K562 (cell line): ENCODE data around the gene RNF151. TPM values are rescaled to one million over a fixed set of nuclear protein-coding genes. Genes with fewer than 3 reads are reported as not detected.

ENCODE experiments used
- BRF2 ChIP-seq: IDR thresholded peaks from 3 replicates; pipeline ENCODE4 v1.6.1; 2011; ENCODE audit warnings: borderline replicate concordance, mild to moderate bottlenecking; ENCODE audit not compliant: insufficient read length, insufficient read depth
- CCNT2 ChIP-seq: IDR thresholded peaks from 2 replicates; pipeline ENCODE4 v1.6.1; 2011; ENCODE audit warnings: borderline replicate concordance, low read depth, mild to moderate bottlenecking, moderate library complexity, mixed read lengths, low read length; ENCODE audit not compliant: insufficient read length; ENCODE audit errors: extremely low read depth
- CSDE1 ChIP-seq, 2 experiments: fragments of 450-650 bp; IDR thresholded peaks; 2 replicates each; pipeline ENCODE4 v1.6.1; 2016; ENCODE audit warnings: mild to moderate bottlenecking in 1 of 2
- DDX20 ChIP-seq: fragments of 450-650 bp; IDR thresholded peaks from 2 replicates; pipeline ENCODE4 v1.6.1; 2016; ENCODE audit warnings: missing genetic modification characterization, low read depth, mild to moderate bottlenecking, missing compliant biosample characterization, moderate library complexity
- NFRKB ChIP-seq: fragments of 450-650 bp; IDR thresholded peaks from 2 replicates; pipeline ENCODE4 v1.6.1; 2016; ENCODE audit warnings: low read depth
- POLR3G ChIP-seq: IDR thresholded peaks from 2 replicates; pipeline ENCODE4 v1.6.1; 2011; ENCODE audit not compliant: insufficient read length, insufficient replicate concordance; ENCODE audit errors: extremely low read depth
- RREB1 ChIP-seq: fragments of 250-450 bp; sonication (Bioruptor Pico); IDR thresholded peaks from 2 replicates; pipeline ENCODE4 v1.4.0; 2020
- SNRNP70 ChIP-seq: fragments of 200-400 bp; formaldehyde crosslinking; optimal IDR thresholded peaks from 2 replicates; pipeline ENCODE3; 2017; ENCODE audit warnings: low read depth, low read length
- TFAM ChIP-seq: fragments of 250-450 bp; sonication (Bioruptor Pico); conservative IDR thresholded peaks from 2 replicates; pipeline ENCODE4 v1.5.0; 2021; ENCODE audit warnings: mild to moderate bottlenecking, moderate library complexity
- TOE1 ChIP-seq, 2 experiments: fragments of 450-650 bp in 1 of 2; sonication (generic) in 1 of 2; formaldehyde crosslinking in 1 of 2; IDR thresholded peaks; 2 replicates each; pipeline versions ENCODE4 v1.7.1 to v1.8.0; 2016 to 2022; ENCODE audit warnings: borderline replicate concordance in 2 of 2, mild to moderate bottlenecking in 2 of 2, antibody characterized with exemption in 1 of 2, inconsistent platforms in 1 of 2, low read depth in 1 of 2, missing genetic modification reagents in 1 of 2, moderate library complexity in 1 of 2
- XRCC3 ChIP-seq: fragments of 450-650 bp; IDR thresholded peaks from 2 replicates; pipeline ENCODE4 v1.6.1; 2017; ENCODE audit warnings: mild to moderate bottlenecking, moderate library complexity
- YY1 ChIP-seq, 3 experiments: IDR thresholded peaks; 2 replicates each; pipeline ENCODE4 v1.6.1; 2011; ENCODE audit warnings: low read length in 2 of 3, mild to moderate bottlenecking in 2 of 3, moderate library complexity in 2 of 3, borderline replicate concordance in 1 of 3, control low read depth in 1 of 3, low read depth in 1 of 3; ENCODE audit not compliant: insufficient read depth in 3 of 3, insufficient replicate concordance in 2 of 3, control insufficient read depth in 1 of 3, insufficient read length in 1 of 3; ENCODE audit errors: extremely low read depth in 1 of 3
- polyA plus RNA-seq, 8 experiments: library from polyadenylated mRNA; depleted of rRNA in 4 of 8; stranded (reverse) in 5 of 8; unstranded in 3 of 8; fragments of >200 nt; fragmentation: Nextera tagmentation in 2 of 8; fragmentation: Illumina TruSeq in 1 of 8; extraction: Ambion mirVana in 2 of 8; extraction: Trizol in 1 of 8; gene quantifications; 2 replicates each; pipeline versions ENCODE4 v1.2.1 to v1.2.3, GENCODE V29; 2011 to 2014; ENCODE audit warnings: inconsistent platforms in 1 of 8, missing spikeins in 1 of 8
- total RNA-seq, 7 experiments: library from RNA; depleted of rRNA in 6 of 7; stranded (reverse); fragments of >200 nt in 6 of 7; fragmentation: Illumina TruSeq in 2 of 7; extraction: Trizol in 2 of 7; gene quantifications; 2 replicates each; pipeline versions ENCODE4 v1.2.1 to v1.2.3, GENCODE V29; 2011 to 2021; ENCODE audit warnings: low replicate concordance in 1 of 7
- TF ChIP-seq, protein P1 (sequence below): sonication (generic); formaldehyde crosslinking; IDR thresholded peaks from 2 replicates; pipeline ENCODE4 v1.9.0; 2022; ENCODE audit warnings: mild to moderate bottlenecking, missing genetic modification reagents
- TF ChIP-seq, protein P2 (sequence below): fragments of 450-650 bp; formaldehyde crosslinking; IDR thresholded peaks from 2 replicates; pipeline ENCODE4 v1.4.0; 2022; ENCODE audit warnings: mild to moderate bottlenecking, moderate library complexity

Gene RNF151
- total and polyA plus RNA-seq, 9 of the 15 experiments (the other 6 are each of a cell fraction or from before 2014, with no cell fraction given): not detected

- TF ChIP-seq, protein P1, sequence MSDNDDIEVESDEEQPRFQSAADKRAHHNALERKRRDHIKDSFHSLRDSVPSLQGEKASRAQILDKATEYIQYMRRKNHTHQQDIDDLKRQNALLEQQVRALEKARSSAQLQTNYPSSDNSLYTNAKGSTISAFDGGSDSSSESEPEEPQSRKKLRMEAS (CRISPR knock-in tag): peak; percentile 88
- TF ChIP-seq RREB1: peak; percentile 78
- no peak for TF ChIP-seq SNRNP70
- peak; percentile 67; the same call in 1 of the 2 replicates for TF ChIP-seq TOE1 (IDR thresholded peaks at IDR 0.05; ENCODE audit: borderline replicate concordance)
- TF ChIP-seq TOE1 (CRISPR knock-in tag; IDR thresholded peaks at IDR 0.05; ENCODE audit: borderline replicate concordance, low read depth): peak; percentile 81; the same call in 1 of the 2 replicates
- no peak for TF ChIP-seq TFAM (CRISPR knock-in tag)
- TF ChIP-seq POLR3G: no peak
- TF ChIP-seq YY1 (IDR thresholded peaks at IDR 0.05; ENCODE audit: borderline replicate concordance in 1 of 3, control insufficient read depth in 1 of 3, extremely low read depth in 1 of 3, insufficient read depth in 3 of 3, insufficient read length in 1 of 3, insufficient replicate concordance in 2 of 3, low read depth in 1 of 3, low read length in 2 of 3): peak in 2 of 3 experiments; percentile 58 to 80
- no peak for TF ChIP-seq DDX20 (tag)
- TF ChIP-seq, protein P2, sequence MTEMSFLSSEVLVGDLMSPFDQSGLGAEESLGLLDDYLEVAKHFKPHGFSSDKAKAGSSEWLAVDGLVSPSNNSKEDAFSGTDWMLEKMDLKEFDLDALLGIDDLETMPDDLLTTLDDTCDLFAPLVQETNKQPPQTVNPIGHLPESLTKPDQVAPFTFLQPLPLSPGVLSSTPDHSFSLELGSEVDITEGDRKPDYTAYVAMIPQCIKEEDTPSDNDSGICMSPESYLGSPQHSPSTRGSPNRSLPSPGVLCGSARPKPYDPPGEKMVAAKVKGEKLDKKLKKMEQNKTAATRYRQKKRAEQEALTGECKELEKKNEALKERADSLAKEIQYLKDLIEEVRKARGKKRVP (CRISPR knock-in tag): 0 out of 2 replicates have a peak, but pooled peaks have one; percentile 44
- TF ChIP-seq CCNT2: peak; percentile 52
- TF ChIP-seq NFRKB: peak; percentile 49
- TF ChIP-seq XRCC3: no peak
- no peak for TF ChIP-seq CSDE1 (IDR thresholded peaks at IDR 0.05)
- no peak for TF ChIP-seq BRF2
Measured at GRCh38 chr16:1964506-1965395, 1.9 kb upstream of the RNF151 start, which contains the start of gene RPS2 (continued).
